Measurements from ENCODE around the gene NACC1. TPM values are rescaled to one million over a fixed set of nuclear protein-coding genes. Genes with fewer than 3 reads are reported as not detected.
A peak's percentile ranks its signal among the peaks of the same experiment; 100 is the strongest.

NACC1 gene
- total and polyA plus RNA-seq, 2 experiments from 2014 or later, result 11.1 to 35.0 TPM

- Histone ChIP-seq H3K27me3 (no peaks in the 10 kb centered on the region), H3K4me1 (ENCODE audit: insufficient read depth) (peaks cover 29% of the 10 kb centered on the region), H2AFZ (no peak overlapping the region), H3K36me3 (replicated peaks; ENCODE audit: insufficient read depth, low read depth) (no peaks in the 10 kb centered on the region), H3K9me2 (replicated peaks; ENCODE audit: insufficient read depth) (no peaks in the 10 kb centered on the region), H3K4me3 (no peak overlapping the region), H3K79me2 (peaks cover 87% of the 10 kb centered on the region), H3K9me3 (ENCODE audit: low read depth) (no peaks in the 10 kb centered on the region), H4K20me1 (ENCODE audit: insufficient read depth, poor library complexity, severe bottlenecking) (peaks cover 38% of the 10 kb centered on the region), H3K27ac (no peak overlapping the region), H3K4me2 (peak overlapping the region; percentile 20)
- no peak for DNase-seq (ENCODE audit: low spot score)
- WGBS (ENCODE audit: low lambda C conversion rate, missing lambda C conversion rate), result 89% methylated on average over 12 of the region's 13 CpGs
- no peak for TF ChIP-seq CTCF (IDR thresholded peaks at IDR 0.05; ENCODE audit: poor library complexity)
- TF ChIP-seq EZH2 (IDR thresholded peaks at IDR 0.05; ENCODE audit: borderline replicate concordance), result no peak
- no peak for TF ChIP-seq EZH2phosphoT487 (IDR thresholded peaks at IDR 0.05; ENCODE audit: low read depth, severe bottlenecking, unreplicated experiment)
These were observed 4.3 kb downstream of the NACC1 start for GRCh38 chr19:13122275-13122878.

GRCh38 chr19:13122980-13123957 is 5.2 kb downstream of the NACC1 start:
- Histone ChIP-seq H4K20me1 (ENCODE audit: insufficient read depth, poor library complexity, severe bottlenecking) (peaks cover 40% of the 10 kb centered on the region), H3K36me3 (replicated peaks; ENCODE audit: insufficient read depth, low read depth) (no peaks in the 10 kb centered on the region), H3K4me2 (no peak overlapping the region), H3K79me2 (peaks cover 96% of the 10 kb centered on the region), H3K27ac (no peak overlapping the region), H2AFZ (no peak overlapping the region), H3K4me3 (no peak overlapping the region), H3K27me3 (no peaks in the 10 kb centered on the region), H3K9me3 (ENCODE audit: low read depth) (no peaks in the 10 kb centered on the region), H3K4me1 (ENCODE audit: insufficient read depth) (peaks cover 24% of the 10 kb centered on the region), H3K9me2 (replicated peaks; ENCODE audit: insufficient read depth) (no peaks in the 10 kb centered on the region)
- TF ChIP-seq EZH2 (IDR thresholded peaks at IDR 0.05; ENCODE audit: borderline replicate concordance) (no peak), EZH2phosphoT487 (IDR thresholded peaks at IDR 0.05; ENCODE audit: low read depth, severe bottlenecking, unreplicated experiment) (no peak), CTCF (IDR thresholded peaks at IDR 0.05; ENCODE audit: poor library complexity) (no peak)
- 95% methylated on average over 20 of the region's 20 CpGs for WGBS (ENCODE audit: low lambda C conversion rate, missing lambda C conversion rate)
- DNase-seq (ENCODE audit: low spot score), result no peak

- H2AFZ ChIP-seq, result no peak overlapping the region
- no peaks in the 10 kb centered on the region for H3K27me3 ChIP-seq
- H3K36me3 ChIP-seq (replicated peaks; ENCODE audit: insufficient read depth, low read depth), result no peaks in the 10 kb centered on the region
- no peak for TF ChIP-seq EZH2phosphoT487 (IDR thresholded peaks at IDR 0.05; ENCODE audit: low read depth, severe bottlenecking, unreplicated experiment)
- no peak overlapping the region for H3K27ac ChIP-seq
- DNase-seq (ENCODE audit: low spot score), result no peak
- H3K9me3 ChIP-seq (ENCODE audit: low read depth), result no peaks in the 10 kb centered on the region
- H3K4me2 ChIP-seq, result no peak overlapping the region
- 91% methylated on average over 6 of the region's 9 CpGs for WGBS (ENCODE audit: low lambda C conversion rate, missing lambda C conversion rate)
- no peaks in the 10 kb centered on the region for H3K9me2 ChIP-seq (replicated peaks; ENCODE audit: insufficient read depth)
- peaks cover 96% of the 10 kb centered on the region for H3K79me2 ChIP-seq
- H4K20me1 ChIP-seq (ENCODE audit: insufficient read depth, poor library complexity, severe bottlenecking), result peaks cover 41% of the 10 kb centered on the region
- H3K4me1 ChIP-seq (ENCODE audit: insufficient read depth), result peaks cover 4% of the 10 kb centered on the region
- no peak overlapping the region for H3K4me3 ChIP-seq
These were observed 9.0 kb downstream of the NACC1 start for GRCh38 chr19:13127051-13127450.

Data from hepatocyte (in vitro differentiated cells).